ENCODE data around the gene ILRUN. TPM values are rescaled to one million over a fixed set of nuclear protein-coding genes. Genes with fewer than 3 reads are reported as not detected.

The ILRUN gene
- total and polyA plus RNA-seq, 2 of the 8 experiments (the other 6 are each of a cell fraction or from before 2014, with no cell fraction given), result 39.2 to 81.2 TPM

GRCh38 chr6:34697904-34698559, 1.5 kb upstream of the ILRUN start:
- Histone ChIP-seq H3K79me1 (ENCODE audit: low read depth, low read length) (peaks cover 7% of the 10 kb centered on the region; the same call in 1 of the 2 replicates), H3K18ac (ENCODE audit: extremely low read depth, low read length) (no peak overlapping the region), H3K23ac (ENCODE audit: insufficient read length) (no peak overlapping the region), H3K4me2 (ENCODE audit: insufficient read depth in 1 of 2, low read depth in 2 of 2, low read length in 2 of 2) (no peak overlapping the region; a peak in 1 of 4 replicates), H3K56ac (replicated peaks; ENCODE audit: insufficient read length, low read depth, low read length) (no peak overlapping the region), H3K9me3 (ENCODE audit: insufficient read depth in 2 of 2, low read depth in 1 of 2, low read length in 1 of 2) (no peaks in the 10 kb centered on the region), H3K23me2 (ENCODE audit: low read depth, low read length) (peaks cover 11% of the 10 kb centered on the region), H2BK12ac (ENCODE audit: low read depth, low read length) (no peak overlapping the region), H2BK15ac (ENCODE audit: low read length) (no peak overlapping the region), H3K4ac (replicated peaks; ENCODE audit: insufficient read length, low read depth, low read length) (no peak overlapping the region), H2AK5ac (ENCODE audit: low read depth, low read length) (no peak overlapping the region), H3K27ac (ENCODE audit: low read depth, low read length) (no peak overlapping the region), H4K8ac (ENCODE audit: extremely low read depth, insufficient read depth, low read length) (no peak overlapping the region), H4K91ac (replicated peaks; ENCODE audit: insufficient read length, low read length) (no peak overlapping the region), H3K4me1 (replicated peaks in 1 of 4; ENCODE audit: control insufficient read depth in 3 of 4, insufficient read depth in 4 of 4, low read length in 3 of 4) (peaks cover 0 to 7% (median under 1%) of the 10 kb centered on the region in 4 experiments; a peak in 3 of 7 replicates), H2BK5ac (ENCODE audit: low read depth, low read length) (no peak overlapping the region), H3K36me3 (ENCODE audit: control insufficient read depth in 2 of 4, insufficient read depth in 4 of 4, low read length in 3 of 4) (no peaks in the 10 kb centered on the region), H3K79me2 (ENCODE audit: control insufficient read depth in 1 of 2, insufficient read depth in 2 of 2, low read length in 2 of 2) (peaks cover 8 to 34% of the 10 kb centered on the region in 2 experiments; a peak in 3 of 4 replicates), H2AFZ (ENCODE audit: low read length) (no peak overlapping the region), H4K5ac (ENCODE audit: insufficient read length, low read depth, low read length) (no peak overlapping the region), H2BK120ac (replicated peaks; ENCODE audit: low read depth, low read length) (no peak overlapping the region), H3K27me3 (replicated peaks in 1 of 4; ENCODE audit: control insufficient read depth in 3 of 4, extremely low read depth in 1 of 4, insufficient read depth in 3 of 4, low read length in 3 of 4) (no peaks in the 10 kb centered on the region), H2BK20ac (ENCODE audit: low read length) (no peak overlapping the region), H4K20me1 (replicated peaks in 1 of 2; ENCODE audit: control insufficient read depth in 1 of 2, insufficient read depth in 2 of 2, low read length in 2 of 2) (peaks cover 0 to 10% of the 10 kb centered on the region in 2 experiments), H3K4me3 (ENCODE audit: extremely low read depth in 1 of 4, insufficient read depth in 2 of 4, low read depth in 3 of 4, low read length in 4 of 4) (no peak overlapping the region), H3K9ac (replicated peaks in 1 of 4; ENCODE audit: extremely low read depth in 1 of 4, low read depth in 3 of 4, low read length in 3 of 4) (no peak overlapping the region), H3K14ac (ENCODE audit: insufficient read length) (no peak overlapping the region)
- no peak for DNase-seq (ENCODE audit: low read depth in 1 of 2, low spot score in 2 of 2)
- CTCF ChIA-PET (ENCODE audit: partially characterized antibody), result no interaction called here
- POLR2A ChIA-PET (ENCODE audit: partially characterized antibody), result no interaction called here
- 83% methylated on average over 5 of the region's 5 CpGs; no CpG with 5 or more reads in 1 of the 2 experiments for WGBS, 2 experiments (ENCODE audit: extremely low coverage in 1 of 2, insufficient coverage in 1 of 2, insufficient read length in 1 of 2, insufficient replicate concordance in 2 of 2, low coverage in 1 of 2, low lambda C conversion rate in 2 of 2, missing lambda C conversion rate in 1 of 2)
- no peak for FAIRE-seq
- TF ChIP-seq POU5F1 (IDR thresholded peaks at IDR 0.05; ENCODE audit: low read depth, low read length), result no peak
- TF ChIP-seq MAFK (IDR thresholded peaks at IDR 0.05; ENCODE audit: low read depth, low read length), result no peak
- no peak for TF ChIP-seq CTBP2 (IDR thresholded peaks at IDR 0.05; ENCODE audit: borderline replicate concordance, insufficient read depth, insufficient read length, low read length)
- no peak for TF ChIP-seq SP1 (IDR thresholded peaks at IDR 0.05; ENCODE audit: low read depth, low read length)
- TF ChIP-seq EP300 (IDR thresholded peaks at IDR 0.05; ENCODE audit: borderline replicate concordance in 1 of 2, low read depth in 2 of 2, low read length in 2 of 2), result no peak
- no peak for TF ChIP-seq ZNF274 (IDR thresholded peaks at IDR 0.05; ENCODE audit: borderline replicate concordance, extremely low read depth, low read length)
- TF ChIP-seq SIN3A (conservative IDR thresholded peaks at IDR 0.05 in 1 of 2, IDR thresholded peaks at IDR 0.05 in 1 of 2; ENCODE audit: low read depth in 1 of 2, low read length in 2 of 2), result no peak
- no peak for TF ChIP-seq GTF2F1 (IDR thresholded peaks at IDR 0.05; ENCODE audit: borderline replicate concordance, low read depth, low read length)
- TF ChIP-seq MAX (IDR thresholded peaks at IDR 0.05), result no peak
- no peak for TF ChIP-seq JUND (IDR thresholded peaks at IDR 0.05; ENCODE audit: low read length)
- no peak for TF ChIP-seq TAF7 (optimal IDR thresholded peaks at IDR 0.05; ENCODE audit: borderline replicate concordance, low read depth, low read length)
- no peak for TF ChIP-seq CREB1 (IDR thresholded peaks at IDR 0.05)
- TF ChIP-seq BACH1 (IDR thresholded peaks at IDR 0.05; ENCODE audit: low read length), result no peak
